ENCODE results near the gene SSPN.

DNA sequence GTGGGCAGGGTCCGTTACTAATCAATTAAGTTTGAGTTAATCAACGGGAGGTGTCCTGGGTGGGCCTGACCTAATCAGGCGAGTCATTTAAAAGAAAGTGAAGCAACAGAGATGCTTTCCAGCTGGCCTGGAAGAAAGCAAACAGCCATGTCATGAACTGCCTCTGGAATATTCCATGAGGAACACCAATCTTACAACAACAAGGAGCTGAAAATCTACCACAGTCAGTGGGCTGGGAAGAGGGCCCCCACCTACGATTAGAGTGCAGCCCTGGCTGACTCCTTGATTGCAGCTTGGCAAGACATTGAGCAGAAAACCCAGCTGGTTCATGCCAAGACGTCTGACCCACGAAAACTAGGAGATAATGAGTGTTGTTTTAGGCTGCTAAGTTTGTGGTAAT, 56.2 kb downstream of the SSPN start:
- TF ChIP-seq, protein P1, sequence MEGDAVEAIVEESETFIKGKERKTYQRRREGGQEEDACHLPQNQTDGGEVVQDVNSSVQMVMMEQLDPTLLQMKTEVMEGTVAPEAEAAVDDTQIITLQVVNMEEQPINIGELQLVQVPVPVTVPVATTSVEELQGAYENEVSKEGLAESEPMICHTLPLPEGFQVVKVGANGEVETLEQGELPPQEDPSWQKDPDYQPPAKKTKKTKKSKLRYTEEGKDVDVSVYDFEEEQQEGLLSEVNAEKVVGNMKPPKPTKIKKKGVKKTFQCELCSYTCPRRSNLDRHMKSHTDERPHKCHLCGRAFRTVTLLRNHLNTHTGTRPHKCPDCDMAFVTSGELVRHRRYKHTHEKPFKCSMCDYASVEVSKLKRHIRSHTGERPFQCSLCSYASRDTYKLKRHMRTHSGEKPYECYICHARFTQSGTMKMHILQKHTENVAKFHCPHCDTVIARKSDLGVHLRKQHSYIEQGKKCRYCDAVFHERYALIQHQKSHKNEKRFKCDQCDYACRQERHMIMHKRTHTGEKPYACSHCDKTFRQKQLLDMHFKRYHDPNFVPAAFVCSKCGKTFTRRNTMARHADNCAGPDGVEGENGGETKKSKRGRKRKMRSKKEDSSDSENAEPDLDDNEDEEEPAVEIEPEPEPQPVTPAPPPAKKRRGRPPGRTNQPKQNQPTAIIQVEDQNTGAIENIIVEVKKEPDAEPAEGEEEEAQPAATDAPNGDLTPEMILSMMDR (IDR thresholded peaks at IDR 0.05; ENCODE audit: insufficient read depth, low read length, poor library complexity, severe bottlenecking) = no peak
- TF ChIP-seq EZH2phosphoT487 (conservative IDR thresholded peaks at IDR 0.05; ENCODE audit: low read length) = no peak
